ENCODE data around the gene MYO15B. TPM values are rescaled to one million over a fixed set of nuclear protein-coding genes. Genes with fewer than 3 reads are reported as not detected.

Gene MYO15B
- total and polyA plus RNA-seq, 2 of the 13 experiments (the other 11 are each of a cell fraction or from before 2014, with no cell fraction given), result 2.8 to 8.1 TPM

GRCh38 chr17:75557075-75557851, 30.3 kb upstream of the MYO15B start (continued):
- TF ChIP-seq KIAA2018 (CRISPR knock-in tag; IDR thresholded peaks at IDR 0.05; ENCODE audit: borderline replicate concordance) (no peak), KAT8 (CRISPR knock-in tag; IDR thresholded peaks at IDR 0.05) (peak; percentile 81; the same call in 1 of the 2 replicates), CBX5 (CRISPR knock-in tag; IDR thresholded peaks at IDR 0.05; ENCODE audit: borderline replicate concordance) (no peak; the same call in 1 of the 2 replicates), AFF4 (CRISPR knock-in tag; IDR thresholded peaks at IDR 0.05) (no peak), HDAC6 (IDR thresholded peaks at IDR 0.05; ENCODE audit: low read depth, low read length) (no peak), SAFB2 (CRISPR knock-in tag; IDR thresholded peaks at IDR 0.05; ENCODE audit: borderline replicate concordance, low read depth) (peak; percentile 80; the same call in 1 of the 2 replicates), KDM5A (IDR thresholded peaks at IDR 0.05; ENCODE audit: borderline replicate concordance, low read length) (peak; percentile 50; the same call in 1 of the 2 replicates), THAP8 (CRISPR knock-in tag; IDR thresholded peaks at IDR 0.05; ENCODE audit: borderline replicate concordance) (no peak), TBX3 (IDR thresholded peaks at IDR 0.05; ENCODE audit: borderline replicate concordance) (no peak), ZSCAN21 (CRISPR knock-in tag; IDR thresholded peaks at IDR 0.05; ENCODE audit: borderline replicate concordance) (peak; percentile 98), RELA (CRISPR knock-in tag; IDR thresholded peaks at IDR 0.05) (peak; percentile 89; the same call in 1 of the 2 replicates)
- TF ChIP-seq, protein P1, sequence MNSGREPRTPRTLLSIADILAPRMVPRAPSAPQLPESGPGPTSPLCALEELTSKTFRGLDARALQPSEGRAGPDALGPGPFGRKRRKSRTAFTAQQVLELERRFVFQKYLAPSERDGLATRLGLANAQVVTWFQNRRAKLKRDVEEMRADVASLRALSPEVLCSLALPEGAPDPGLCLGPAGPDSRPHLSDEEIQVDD (CRISPR knock-in tag; IDR thresholded peaks at IDR 0.05; ENCODE audit: borderline replicate concordance), result no peak
- TF ChIP-seq, protein P2, sequence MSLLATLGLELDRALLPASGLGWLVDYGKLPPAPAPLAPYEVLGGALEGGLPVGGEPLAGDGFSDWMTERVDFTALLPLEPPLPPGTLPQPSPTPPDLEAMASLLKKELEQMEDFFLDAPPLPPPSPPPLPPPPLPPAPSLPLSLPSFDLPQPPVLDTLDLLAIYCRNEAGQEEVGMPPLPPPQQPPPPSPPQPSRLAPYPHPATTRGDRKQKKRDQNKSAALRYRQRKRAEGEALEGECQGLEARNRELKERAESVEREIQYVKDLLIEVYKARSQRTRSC (CRISPR knock-in tag; IDR thresholded peaks at IDR 0.05; ENCODE audit: low read depth), result no peak

Measured in HepG2 (cell line).